Endothelial cell of umbilical vein (primary cell): ENCODE measurements around the gene BCAS3.

Source experiments
- EZH2 ChIP-seq: IDR thresholded peaks from 2 replicates; pipeline ENCODE4 v1.6.1; 2012; ENCODE audit warnings: borderline replicate concordance, low read depth, mild to moderate bottlenecking, moderate library complexity, low read length, inconsistent platforms; ENCODE audit not compliant: severe bottlenecking
- FOS ChIP-seq: IDR thresholded peaks from 2 replicates; pipeline ENCODE4 v1.6.1; 2011; ENCODE audit warnings: mild to moderate bottlenecking, low read length, moderate library complexity, borderline replicate concordance; ENCODE audit not compliant: insufficient read depth
- GATA2 ChIP-seq: IDR thresholded peaks from 2 replicates; pipeline ENCODE4 v1.7.0; 2011; ENCODE audit warnings: low read depth, mild to moderate bottlenecking, moderate library complexity, mixed read lengths, low read length; ENCODE audit not compliant: insufficient read length, insufficient read depth
- POLR2A ChIP-seq: IDR thresholded peaks from 2 replicates; pipeline ENCODE4 v1.6.1; 2012; ENCODE audit warnings: low read depth, mild to moderate bottlenecking, control low read depth, low read length
- POLR2AphosphoS5 ChIP-seq: IDR thresholded peaks from 2 replicates; pipeline ENCODE4 v1.6.1; 2012; ENCODE audit warnings: low read depth, mild to moderate bottlenecking, control low read depth, low read length, moderate library complexity; ENCODE audit not compliant: insufficient read depth
- TF ChIP-seq, protein P1 (sequence below), 2 donors: IDR thresholded peaks; 1 replicate in 1 of 2; 2 replicates in 1 of 2; pipeline ENCODE4 v1.5.1; 2011; ENCODE audit warnings: low read length in 2 of 2, mild to moderate bottlenecking in 2 of 2, moderate library complexity in 2 of 2, control low read depth in 1 of 2, inconsistent platforms in 1 of 2, low read depth in 1 of 2; ENCODE audit not compliant: insufficient read depth in 1 of 2; ENCODE audit errors: extremely low read depth in 1 of 2
- TF ChIP-seq, protein P2 (sequence below): IDR thresholded peaks from 2 replicates; pipeline ENCODE4 v1.6.1; 2011; ENCODE audit not compliant: insufficient read depth, insufficient read length

DNA sequence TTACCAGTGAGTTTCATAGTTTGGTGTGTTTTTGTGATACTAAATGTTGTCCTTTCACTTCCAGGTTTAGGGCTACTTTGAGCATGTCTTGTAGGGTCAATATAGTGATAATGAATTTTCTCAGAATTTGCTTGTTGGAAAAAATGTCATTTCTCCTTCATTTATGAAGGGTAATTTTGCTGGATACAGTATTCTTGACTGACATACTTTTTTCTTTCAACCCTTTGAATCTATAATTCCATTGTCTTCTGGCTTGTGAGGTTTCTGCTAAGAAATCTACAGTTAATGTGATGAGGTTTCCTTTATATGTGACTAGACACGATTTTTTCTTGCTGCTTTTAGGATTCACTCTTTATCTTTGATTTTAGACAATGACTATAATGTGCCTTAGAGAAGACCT lies 219.3 kb downstream of the BCAS3 start:
- TF ChIP-seq, protein P1, sequence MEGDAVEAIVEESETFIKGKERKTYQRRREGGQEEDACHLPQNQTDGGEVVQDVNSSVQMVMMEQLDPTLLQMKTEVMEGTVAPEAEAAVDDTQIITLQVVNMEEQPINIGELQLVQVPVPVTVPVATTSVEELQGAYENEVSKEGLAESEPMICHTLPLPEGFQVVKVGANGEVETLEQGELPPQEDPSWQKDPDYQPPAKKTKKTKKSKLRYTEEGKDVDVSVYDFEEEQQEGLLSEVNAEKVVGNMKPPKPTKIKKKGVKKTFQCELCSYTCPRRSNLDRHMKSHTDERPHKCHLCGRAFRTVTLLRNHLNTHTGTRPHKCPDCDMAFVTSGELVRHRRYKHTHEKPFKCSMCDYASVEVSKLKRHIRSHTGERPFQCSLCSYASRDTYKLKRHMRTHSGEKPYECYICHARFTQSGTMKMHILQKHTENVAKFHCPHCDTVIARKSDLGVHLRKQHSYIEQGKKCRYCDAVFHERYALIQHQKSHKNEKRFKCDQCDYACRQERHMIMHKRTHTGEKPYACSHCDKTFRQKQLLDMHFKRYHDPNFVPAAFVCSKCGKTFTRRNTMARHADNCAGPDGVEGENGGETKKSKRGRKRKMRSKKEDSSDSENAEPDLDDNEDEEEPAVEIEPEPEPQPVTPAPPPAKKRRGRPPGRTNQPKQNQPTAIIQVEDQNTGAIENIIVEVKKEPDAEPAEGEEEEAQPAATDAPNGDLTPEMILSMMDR (IDR thresholded peaks at IDR 0.05; ENCODE audit: extremely low read depth in 1 of 2, insufficient read depth in 1 of 2, low read depth in 1 of 2, low read length in 2 of 2), result no peak
- TF ChIP-seq GATA2 (no peak), EZH2 (no peak), POLR2A (no peak), POLR2AphosphoS5 (no peak), FOS (no peak)
- TF ChIP-seq, protein P2, sequence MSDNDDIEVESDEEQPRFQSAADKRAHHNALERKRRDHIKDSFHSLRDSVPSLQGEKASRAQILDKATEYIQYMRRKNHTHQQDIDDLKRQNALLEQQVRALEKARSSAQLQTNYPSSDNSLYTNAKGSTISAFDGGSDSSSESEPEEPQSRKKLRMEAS, result no peak
